Measurements from ENCODE around the gene MSRB3.
"Not testable (repeated sequence)": the region's sequence is repeated elsewhere in the genome, so short reads cannot be mapped to it uniquely, and the experiment has no call there.

The MSRB3 gene
- 0 reads per million in 2 experiments for total RNA-seq

- no peak for DNase-seq (ENCODE audit: low read depth)
These were observed at the start of gene MSRB3 for GRCh38 chr12:65278576-65279368. Gene MSRB3, plus strand, starts transcription at chr12:65278683. Its CDS starts 29,897 bp downstream, at chr12:65308580.

GRCh38 chr12:65229441-65229840 is 49.0 kb upstream of the MSRB3 start:
- no peak for DNase-seq (ENCODE audit: low read depth)

GRCh38 chr12:65232476-65233077 is 45.9 kb upstream of the MSRB3 start:
- no peak for DNase-seq (ENCODE audit: low read depth)

- DNase-seq (ENCODE audit: low read depth): no peak
These were observed 41.3 kb upstream of the MSRB3 start for GRCh38 chr12:65237153-65237552.

GRCh38 chr12:65238609-65239008 is 39.9 kb upstream of the MSRB3 start:
- DNase-seq (ENCODE audit: low read depth): no peak

GRCh38 chr12:65248656-65249633 is 29.5 kb upstream of the MSRB3 start:
- DNase-seq (ENCODE audit: low read depth): no peak

GRCh38 chr12:65252515-65252914 is 26.0 kb upstream of the MSRB3 start:
- DNase-seq (ENCODE audit: low read depth): no peak

DNA sequence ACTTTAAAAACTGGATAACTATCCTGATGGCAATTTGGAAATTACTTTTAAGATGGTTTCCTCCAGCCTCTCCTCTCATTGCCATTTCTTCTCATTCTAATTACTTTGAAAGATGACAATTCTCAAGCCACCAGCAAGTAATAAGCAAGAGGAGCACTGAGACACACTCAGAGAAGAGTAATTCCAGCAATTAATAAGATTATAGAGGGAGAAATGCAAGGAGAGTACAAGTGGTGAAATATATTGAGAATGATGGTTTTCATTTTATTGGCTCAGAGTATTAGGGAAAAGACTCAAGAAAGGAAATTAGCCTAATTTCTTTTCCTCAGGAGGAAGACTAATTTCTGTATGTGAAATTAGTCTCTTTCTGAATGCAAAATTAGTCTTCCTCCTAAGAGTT is 20.5 kb upstream of the MSRB3 start:
- no peak for DNase-seq (ENCODE audit: low read depth)

DNA sequence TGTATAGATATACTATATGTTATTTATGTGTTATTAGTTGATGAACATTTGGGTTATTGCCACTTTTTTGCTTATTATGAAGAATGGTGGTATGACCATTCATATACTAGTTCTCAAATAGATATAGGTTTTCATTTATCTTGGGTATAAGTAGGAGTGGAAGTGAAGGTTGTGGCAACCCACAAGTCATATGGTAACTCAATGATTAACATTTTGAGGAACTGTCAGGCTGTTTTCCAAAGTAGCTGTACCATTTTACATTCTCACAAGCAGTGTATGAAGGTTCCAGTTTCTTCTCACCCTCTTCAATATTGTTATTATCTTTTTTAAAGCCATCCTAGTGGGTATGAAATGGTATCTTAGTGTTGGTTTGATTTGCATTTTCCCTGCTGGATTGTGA is 19.0 kb upstream of the MSRB3 start:
- no peak for DNase-seq (ENCODE audit: low read depth)

- no peak for DNase-seq (ENCODE audit: low read depth)
These were observed 14.7 kb upstream of the MSRB3 start for GRCh38 chr12:65263777-65264176.

- DNase-seq (ENCODE audit: low read depth): no peak
These were observed 12.1 kb upstream of the MSRB3 start for GRCh38 chr12:65266408-65266807.

DNA sequence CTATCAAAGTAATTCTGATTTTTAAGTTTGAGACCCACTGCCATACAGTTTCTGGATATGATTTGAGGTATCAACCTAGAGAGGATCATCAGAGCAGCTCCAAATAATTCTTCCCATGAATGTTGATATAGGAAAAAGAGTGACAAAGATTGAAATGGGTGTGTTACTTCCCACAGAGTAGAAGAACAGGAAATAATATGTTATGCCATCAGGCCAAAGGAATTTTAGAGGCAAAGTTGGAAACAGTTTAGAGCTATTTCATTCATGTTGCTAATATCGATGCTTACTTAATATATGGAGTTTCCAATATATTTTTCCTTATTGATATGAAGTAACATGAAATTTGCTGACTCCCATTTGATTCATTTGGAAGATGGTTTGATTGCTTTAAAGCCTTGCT is 8.9 kb upstream of the MSRB3 start:
- no peak for DNase-seq (ENCODE audit: low read depth)

DNA sequence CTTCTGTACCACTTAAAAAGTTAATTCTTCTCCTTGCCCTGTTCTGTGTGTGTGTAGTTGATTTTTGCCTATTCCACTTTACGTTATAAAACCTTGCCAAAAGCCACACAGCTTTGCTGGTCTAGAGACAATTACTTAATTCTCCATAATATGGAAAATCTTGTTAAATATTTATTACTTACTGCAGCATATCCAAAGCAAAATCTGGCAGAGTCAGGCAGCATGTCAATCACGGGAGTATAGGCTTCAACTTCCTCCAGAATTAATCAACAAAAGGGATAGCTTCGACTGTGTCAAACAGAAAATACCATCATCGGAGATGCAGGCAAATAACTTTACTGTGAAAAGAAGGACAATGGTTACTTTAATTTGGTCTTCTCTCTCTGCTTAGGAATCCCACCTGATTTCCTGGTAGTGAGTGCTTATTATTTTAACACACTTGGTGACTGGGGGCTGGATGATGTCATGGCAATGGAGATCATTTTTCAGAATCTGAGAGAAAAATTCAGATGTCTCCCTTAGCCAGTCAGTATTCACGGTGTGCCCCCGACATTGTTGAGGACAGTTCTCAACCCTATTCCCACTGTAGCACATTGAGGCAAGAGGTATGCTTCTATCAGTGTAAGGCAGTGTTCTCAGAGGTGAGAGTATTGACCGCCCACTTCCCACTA is 3.7 kb upstream of the MSRB3 start:
- no peak for DNase-seq (ENCODE audit: low read depth)

- no peak for DNase-seq (ENCODE audit: low read depth)
These were observed 2.9 kb upstream of the MSRB3 start for GRCh38 chr12:65275627-65276026.

DNA sequence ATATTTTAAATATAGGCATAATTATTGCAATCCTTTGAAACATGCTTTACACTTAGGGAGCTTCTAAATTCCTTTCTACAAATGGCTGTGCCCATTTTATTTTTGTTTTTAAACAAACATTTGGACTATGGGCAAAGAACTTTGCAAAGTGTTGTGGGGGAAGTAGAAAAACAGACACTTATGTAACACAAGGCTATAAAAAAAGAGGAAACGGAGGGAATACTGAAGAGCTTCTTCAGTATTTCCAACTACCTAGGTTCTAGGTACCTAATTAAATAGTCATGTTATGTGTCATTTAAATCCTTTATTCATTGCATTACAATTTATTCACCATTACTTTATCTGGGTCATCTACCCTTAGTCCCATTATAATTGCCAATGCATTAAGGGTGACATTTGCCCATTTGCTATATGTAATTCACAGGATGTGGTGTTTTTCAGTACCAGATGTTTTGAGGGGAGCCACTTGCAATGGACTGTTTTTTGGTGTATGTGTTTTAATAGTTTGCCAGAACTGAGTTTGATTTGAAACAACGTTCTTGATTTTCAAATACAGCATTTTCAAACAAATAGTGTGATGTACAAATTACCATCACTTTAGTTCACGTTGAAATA is 1.5 kb upstream of the MSRB3 start:
- DNase-seq (ENCODE audit: low read depth): no peak

GRCh38 chr12:65277994-65278575 is 398 bp upstream of the MSRB3 start:
- no peak for DNase-seq (ENCODE audit: low read depth)

- DNase-seq (ENCODE audit: low read depth): no peak
These were observed 1.1 kb downstream of the MSRB3 start for GRCh38 chr12:65279369-65280112.

DNA sequence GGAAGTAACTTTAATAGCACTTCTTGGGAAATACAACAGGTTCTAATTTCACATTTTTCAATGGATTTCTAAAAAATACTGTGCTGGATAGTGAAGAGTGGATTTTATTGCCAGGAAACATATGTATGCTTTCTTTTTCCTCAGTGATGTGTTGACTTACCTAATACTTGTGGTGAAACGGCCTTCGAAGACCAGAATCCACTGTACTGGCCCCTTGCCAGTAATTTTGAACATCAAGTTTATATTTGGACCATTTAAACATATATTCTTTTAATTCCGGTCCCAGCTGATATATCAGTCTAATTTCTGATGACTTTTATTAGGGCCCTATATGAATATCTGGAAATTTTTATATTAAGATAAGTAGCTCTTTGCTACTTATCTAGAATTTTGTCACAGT is 1.8 kb downstream of the MSRB3 start:
- no peak for DNase-seq (ENCODE audit: low read depth)

- DNase-seq (ENCODE audit: low read depth): no peak
These were observed 4.4 kb downstream of the MSRB3 start for GRCh38 chr12:65282840-65283239.

GRCh38 chr12:65285532-65285931 is 7.0 kb downstream of the MSRB3 start:
- not testable (repeated sequence) for DNase-seq (ENCODE audit: low read depth)

Measured in T follicular helper cell (primary cell).